Kidney epithelial cell (primary cell): ENCODE measurements around the gene PDE4C. TPM values are rescaled to one million over a fixed set of nuclear protein-coding genes. Genes with fewer than 3 reads are reported as not detected.

Experiments
- DNase-seq: peaks from one replicate; pipeline ENCODE4 v3.0.0-alpha.2; 2010; ENCODE audit warnings: low read depth
- H3K27me3 ChIP-seq: 2 replicates; pipeline ENCODE4 v1.6.0; 2011; ENCODE audit warnings: low read length; ENCODE audit not compliant: control insufficient read depth, insufficient read depth
- H3K36me3 ChIP-seq: 2 replicates; pipeline ENCODE4 v1.5.1; 2011; ENCODE audit warnings: low read length; ENCODE audit not compliant: control insufficient read depth, insufficient read depth
- H3K4me3 ChIP-seq: 2 replicates; pipeline ENCODE4 v1.5.1; 2011; ENCODE audit warnings: low read depth, mild to moderate bottlenecking, control low read depth, low read length
- total RNA-seq: library from RNA; depleted of rRNA; stranded (reverse); fragments of >200 nt; gene quantifications from 2 replicates; pipeline ENCODE4 v1.2.3, GENCODE V29; 2015
- TF ChIP-seq, protein P1 (sequence below): IDR thresholded peaks from 2 replicates; pipeline ENCODE4 v1.5.1; 2011; ENCODE audit warnings: mild to moderate bottlenecking, moderate library complexity, low read length, control low read depth, inconsistent platforms; ENCODE audit not compliant: insufficient read depth, poor library complexity, severe bottlenecking

PDE4C gene
- total RNA-seq, 1 donor from 2014 or later, result 0.42 TPM

DNA sequence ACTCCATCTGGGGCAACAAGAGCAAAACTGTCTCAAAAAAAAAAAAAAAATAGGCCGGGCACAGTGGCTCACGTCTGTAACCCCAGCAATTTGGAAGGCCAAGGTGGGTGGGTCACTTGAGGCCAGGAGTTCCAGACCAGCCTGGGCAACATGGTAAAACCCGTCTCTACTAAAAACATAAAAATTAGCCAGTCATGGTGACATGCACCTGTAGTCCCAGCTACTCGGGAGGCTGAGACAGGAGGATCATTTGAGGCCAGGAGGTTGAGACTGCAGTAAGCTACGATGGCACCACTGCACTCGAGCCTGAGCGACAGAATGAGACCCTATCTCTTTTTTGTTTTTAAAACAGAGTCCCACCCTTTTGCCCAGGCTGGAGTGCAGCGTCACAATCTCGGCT is 44.1 kb upstream of the PDE4C start:
- TF ChIP-seq, protein P1, sequence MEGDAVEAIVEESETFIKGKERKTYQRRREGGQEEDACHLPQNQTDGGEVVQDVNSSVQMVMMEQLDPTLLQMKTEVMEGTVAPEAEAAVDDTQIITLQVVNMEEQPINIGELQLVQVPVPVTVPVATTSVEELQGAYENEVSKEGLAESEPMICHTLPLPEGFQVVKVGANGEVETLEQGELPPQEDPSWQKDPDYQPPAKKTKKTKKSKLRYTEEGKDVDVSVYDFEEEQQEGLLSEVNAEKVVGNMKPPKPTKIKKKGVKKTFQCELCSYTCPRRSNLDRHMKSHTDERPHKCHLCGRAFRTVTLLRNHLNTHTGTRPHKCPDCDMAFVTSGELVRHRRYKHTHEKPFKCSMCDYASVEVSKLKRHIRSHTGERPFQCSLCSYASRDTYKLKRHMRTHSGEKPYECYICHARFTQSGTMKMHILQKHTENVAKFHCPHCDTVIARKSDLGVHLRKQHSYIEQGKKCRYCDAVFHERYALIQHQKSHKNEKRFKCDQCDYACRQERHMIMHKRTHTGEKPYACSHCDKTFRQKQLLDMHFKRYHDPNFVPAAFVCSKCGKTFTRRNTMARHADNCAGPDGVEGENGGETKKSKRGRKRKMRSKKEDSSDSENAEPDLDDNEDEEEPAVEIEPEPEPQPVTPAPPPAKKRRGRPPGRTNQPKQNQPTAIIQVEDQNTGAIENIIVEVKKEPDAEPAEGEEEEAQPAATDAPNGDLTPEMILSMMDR, result no peak
- Histone ChIP-seq H3K4me3 (no peak overlapping the region), H3K27me3 (no peaks in the 10 kb centered on the region), H3K36me3 (no peaks in the 10 kb centered on the region)
- no peak for DNase-seq

DNA sequence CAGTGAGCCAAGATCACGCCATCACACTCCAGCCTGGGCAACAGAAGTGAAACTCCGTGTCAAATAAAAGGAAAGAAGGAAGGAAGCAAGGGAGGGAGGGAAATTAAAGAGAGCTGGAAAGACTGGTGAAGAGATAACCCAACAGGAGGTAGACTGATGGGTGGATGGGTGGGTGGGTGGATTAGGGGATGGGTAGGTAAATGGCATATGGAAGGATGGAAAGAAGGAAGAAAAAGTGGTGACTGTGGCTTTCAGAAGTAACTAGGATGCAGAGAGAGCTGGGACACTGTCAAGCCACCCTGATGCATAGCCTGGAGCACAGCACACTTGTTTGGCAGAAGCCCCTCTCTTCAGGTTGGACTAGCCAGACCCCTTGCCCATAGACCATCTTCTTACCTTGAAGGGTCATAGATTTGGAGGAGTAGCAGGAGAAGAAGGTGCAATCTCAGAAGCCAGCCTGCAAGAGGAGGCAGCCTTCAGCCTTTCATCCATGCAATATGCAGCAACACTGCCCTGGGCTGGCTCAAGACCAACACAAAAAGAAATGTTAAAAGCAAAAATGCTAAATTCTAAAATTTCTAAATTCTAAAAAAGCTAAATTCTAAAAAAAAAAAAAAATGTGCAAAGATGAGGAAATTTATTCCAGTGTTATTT is 43.0 kb upstream of the PDE4C start:
- no peaks in the 10 kb centered on the region for H3K27me3 ChIP-seq
- TF ChIP-seq, protein P1, result no peak
- no peak for DNase-seq
- no peaks in the 10 kb centered on the region for H3K36me3 ChIP-seq
- no peak overlapping the region for H3K4me3 ChIP-seq

DNA sequence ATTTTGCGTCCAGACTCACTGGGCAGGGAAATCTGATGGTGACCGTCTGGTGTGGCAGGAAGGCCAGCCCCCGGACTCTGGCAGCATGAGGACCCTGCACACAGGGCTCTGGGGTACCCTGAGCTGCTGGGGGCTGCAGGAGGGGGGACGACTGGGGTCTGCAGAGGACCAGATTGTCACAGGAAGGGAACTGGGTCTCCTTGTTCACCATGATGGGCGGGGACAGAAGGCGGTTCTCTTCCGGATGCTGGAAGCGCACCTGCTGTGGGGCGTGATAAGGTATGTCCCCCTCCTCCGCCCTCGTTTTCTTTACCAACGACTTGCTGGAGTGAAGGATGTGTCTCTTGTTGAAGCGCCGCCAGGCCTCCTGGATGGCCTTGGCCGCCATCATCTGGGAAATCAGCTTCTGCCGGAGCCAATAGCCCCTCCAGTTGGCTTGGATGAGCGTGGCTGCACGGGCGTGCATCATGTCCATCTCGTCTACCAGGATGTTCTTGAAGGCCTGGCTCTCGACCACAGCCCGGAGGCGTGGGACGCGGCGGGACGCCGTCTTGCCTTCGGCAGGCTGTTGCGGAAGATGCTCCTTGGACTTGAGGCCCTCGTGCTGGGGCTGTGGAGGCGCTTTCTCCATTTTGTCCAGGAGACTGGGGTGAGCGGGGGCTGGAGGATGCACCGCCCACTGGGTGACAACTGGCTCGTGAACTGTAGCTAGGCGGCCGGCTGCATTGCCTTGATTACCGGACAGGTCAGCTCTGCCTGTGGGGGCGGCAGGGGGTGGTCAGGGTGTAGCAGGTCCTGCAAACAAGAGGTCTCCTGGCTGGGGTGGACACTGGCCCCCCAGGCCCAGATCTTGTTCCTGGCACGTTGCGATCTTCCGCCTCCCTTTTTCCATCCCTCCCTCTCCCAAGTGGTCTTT is 40.8 kb upstream of the PDE4C start:
- Histone ChIP-seq H3K36me3 (no peaks in the 10 kb centered on the region), H3K4me3 (no peak overlapping the region), H3K27me3 (no peaks in the 10 kb centered on the region)
- TF ChIP-seq, protein P1, result no peak
- no peak for DNase-seq

DNA sequence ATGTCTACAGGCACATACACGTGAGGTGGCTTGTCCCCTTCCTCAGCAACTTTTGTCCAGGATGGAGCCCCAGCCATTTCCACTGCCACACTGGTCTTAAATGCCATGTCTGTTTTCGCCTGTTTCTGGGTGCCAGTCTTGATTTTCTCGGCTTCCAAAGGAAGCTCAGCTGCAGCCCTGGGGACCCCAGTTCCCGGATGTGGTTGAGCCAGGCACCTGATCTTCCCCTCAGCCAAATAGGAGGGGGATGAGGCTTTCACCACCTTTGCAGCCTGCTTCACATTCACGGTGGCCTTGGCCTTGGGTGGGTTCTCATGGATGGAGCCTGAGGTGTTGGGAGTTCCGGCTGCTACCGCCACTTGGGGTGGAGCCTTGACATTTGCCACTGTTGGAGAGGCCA is 39.3 kb upstream of the PDE4C start:
- no peak for DNase-seq
- no peaks in the 10 kb centered on the region for H3K36me3 ChIP-seq
- TF ChIP-seq, protein P1, result no peak
- no peak overlapping the region for H3K4me3 ChIP-seq
- H3K27me3 ChIP-seq, result no peaks in the 10 kb centered on the region

DNA sequence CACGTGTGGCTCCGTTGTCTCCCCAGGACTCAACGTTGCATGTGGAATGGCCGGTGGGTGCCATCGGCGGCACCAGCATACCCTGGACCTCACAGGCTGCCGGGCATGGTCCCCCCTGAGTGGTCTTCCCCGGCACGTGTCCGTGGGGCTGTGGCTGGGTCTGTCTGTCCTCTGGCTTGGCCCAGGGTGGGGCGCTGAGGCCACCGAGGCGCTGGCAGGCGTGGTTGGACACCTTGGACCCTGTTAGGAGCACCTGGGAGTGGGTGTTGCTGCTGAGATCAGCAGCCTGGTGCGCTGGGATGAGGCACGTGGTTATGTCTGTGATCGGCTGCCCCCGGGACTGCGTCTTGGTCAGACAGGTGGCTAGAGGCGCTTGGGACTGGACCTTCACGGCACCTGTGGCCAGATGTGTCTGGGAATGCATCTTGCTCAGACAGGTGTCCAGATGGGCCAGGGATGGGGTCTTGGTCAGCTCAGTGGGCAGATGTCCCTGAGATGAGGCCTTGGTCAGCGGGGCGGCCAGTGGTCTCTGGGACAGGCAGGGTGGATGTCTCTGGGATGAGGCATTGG is 38.8 kb upstream of the PDE4C start:
- Histone ChIP-seq H3K27me3 (no peaks in the 10 kb centered on the region), H3K36me3 (no peaks in the 10 kb centered on the region), H3K4me3 (no peak overlapping the region)
- no peak for DNase-seq
- TF ChIP-seq, protein P1, result no peak
